ENCODE data around the gene ATP6V0A1.
"Not testable (repeated sequence)": the region's sequence is repeated elsewhere in the genome, so short reads cannot be mapped to it uniquely, and the experiment has no call there.

Gene ATP6V0A1

GRCh38 chr17:42543190-42544079, 84.8 kb downstream of the ATP6V0A1 start:
- DNase-seq = no peak

GRCh38 chr17:42544874-42545283, 86.2 kb downstream of the ATP6V0A1 start:
- no peak for DNase-seq

GRCh38 chr17:42545755-42546505, 87.3 kb downstream of the ATP6V0A1 start:
- DNase-seq = not testable (repeated sequence)

GRCh38 chr17:42547001-42547461, 88.4 kb downstream of the ATP6V0A1 start:
- no peak for DNase-seq

GRCh38 chr17:42547698-42548069, 89.0 kb downstream of the ATP6V0A1 start:
- no peak for DNase-seq

- DNase-seq = peak; percentile 29 to 75 (median 69)
Measured at GRCh38 chr17:42548070-42548837, 89.6 kb downstream of the ATP6V0A1 start.

- no peak for DNase-seq
Measured at GRCh38 chr17:42548993-42549755, 90.5 kb downstream of the ATP6V0A1 start.

- not testable (repeated sequence) for DNase-seq
Measured at GRCh38 chr17:42552736-42553135, 94.1 kb downstream of the ATP6V0A1 start, which contains the start of gene HSD17B1. Gene HSD17B1, plus strand, starts transcription at chr17:42552923. Its CDS starts 11 bp downstream, at chr17:42552934.

- DNase-seq = peak in 1 of 6 experiments; percentile 7
Measured at GRCh38 chr17:42553161-42553818, 94.6 kb downstream of the ATP6V0A1 start.

- peak in 1 of 6 experiments; percentile 44 for DNase-seq
Measured at GRCh38 chr17:42553866-42554249, 95.2 kb downstream of the ATP6V0A1 start.

- DNase-seq = peak; percentile 53 to 70 (median 64)
Measured at GRCh38 chr17:42554250-42555121, 95.8 kb downstream of the ATP6V0A1 start.

GRCh38 chr17:42555122-42555622, 96.5 kb downstream of the ATP6V0A1 start:
- no peak for DNase-seq

GRCh38 chr17:42555961-42556617, 97.4 kb downstream of the ATP6V0A1 start:
- not testable (repeated sequence) for DNase-seq

GRCh38 chr17:42559075-42559474, 100.4 kb downstream of the ATP6V0A1 start:
- no peak for DNase-seq

GRCh38 chr17:42560246-42560645, 101.6 kb downstream of the ATP6V0A1 start:
- no peak for DNase-seq

- peak; percentile 81 to 92 (median 84) for DNase-seq
Measured at GRCh38 chr17:42561897-42562387, 103.3 kb downstream of the ATP6V0A1 start, which contains the start of gene COASY. Gene COASY, plus strand, starts transcription at chr17:42562148. Its CDS starts 475 bp downstream, at chr17:42562623.

GRCh38 chr17:42562388-42563142, 103.9 kb downstream of the ATP6V0A1 start:
- DNase-seq = no peak

GRCh38 chr17:42563143-42563509, 104.4 kb downstream of the ATP6V0A1 start:
- no peak for DNase-seq

GRCh38 chr17:42563543-42563942, 104.9 kb downstream of the ATP6V0A1 start:
- peak in 1 of 6 experiments; percentile 8 for DNase-seq

All from stimulated activated naive CD4-positive, alpha-beta T cell (primary cell).